Measurements from ENCODE around the gene RPS26. TPM values are rescaled to one million over a fixed set of nuclear protein-coding genes. Genes with fewer than 3 reads are reported as not detected.

Gene RPS26
- total and polyA plus RNA-seq, 9 of the 15 experiments (the other 6 are each of a cell fraction or from before 2014, with no cell fraction given), result 70.2 to 1,589 (median 852) TPM

DNA sequence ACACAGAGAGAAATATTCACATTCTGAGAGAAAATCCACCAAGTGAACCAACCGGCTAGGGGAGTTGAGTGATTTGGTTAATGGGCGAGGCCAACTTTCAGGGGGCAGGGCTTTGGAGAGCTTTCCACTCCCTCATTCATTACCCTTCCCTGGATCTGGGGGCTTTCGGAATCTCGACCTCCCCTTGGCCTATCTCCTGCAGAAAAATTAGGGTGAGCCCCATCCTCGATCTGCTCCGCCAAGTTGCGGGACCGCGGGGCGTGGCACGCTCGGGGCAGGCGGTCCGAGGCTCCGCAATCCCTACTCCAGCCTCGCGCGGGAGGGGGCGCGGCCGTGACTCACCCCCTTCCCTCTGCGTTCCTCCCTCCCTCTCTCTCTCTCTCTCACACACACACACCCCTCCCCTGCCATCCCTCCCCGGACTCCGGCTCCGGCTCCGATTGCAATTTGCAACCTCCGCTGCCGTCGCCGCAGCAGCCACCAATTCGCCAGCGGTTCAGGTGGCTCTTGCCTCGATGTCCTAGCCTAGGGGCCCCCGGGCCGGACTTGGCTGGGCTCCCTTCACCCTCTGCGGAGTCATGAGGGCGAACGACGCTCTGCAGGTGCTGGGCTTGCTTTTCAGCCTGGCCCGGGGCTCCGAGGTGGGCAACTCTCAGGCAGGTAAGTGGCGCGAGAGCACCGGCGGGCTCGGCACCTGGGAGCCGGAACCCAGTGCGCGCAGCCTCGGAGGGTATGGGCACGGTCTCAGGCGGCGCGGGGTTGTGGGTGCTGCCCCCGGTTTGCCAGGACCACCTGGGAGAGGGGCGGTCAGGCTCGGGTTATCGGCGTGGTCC is 38.2 kb downstream of the RPS26 start, which contains the start of gene ERBB3 (continued):
- no peak for TF ChIP-seq ARID3A (IDR thresholded peaks at IDR 0.05; ENCODE audit: borderline replicate concordance, low read depth, low read length)
- TF ChIP-seq HDAC6 (IDR thresholded peaks at IDR 0.05; ENCODE audit: low read depth, low read length), result no peak
- TF ChIP-seq, protein P1, sequence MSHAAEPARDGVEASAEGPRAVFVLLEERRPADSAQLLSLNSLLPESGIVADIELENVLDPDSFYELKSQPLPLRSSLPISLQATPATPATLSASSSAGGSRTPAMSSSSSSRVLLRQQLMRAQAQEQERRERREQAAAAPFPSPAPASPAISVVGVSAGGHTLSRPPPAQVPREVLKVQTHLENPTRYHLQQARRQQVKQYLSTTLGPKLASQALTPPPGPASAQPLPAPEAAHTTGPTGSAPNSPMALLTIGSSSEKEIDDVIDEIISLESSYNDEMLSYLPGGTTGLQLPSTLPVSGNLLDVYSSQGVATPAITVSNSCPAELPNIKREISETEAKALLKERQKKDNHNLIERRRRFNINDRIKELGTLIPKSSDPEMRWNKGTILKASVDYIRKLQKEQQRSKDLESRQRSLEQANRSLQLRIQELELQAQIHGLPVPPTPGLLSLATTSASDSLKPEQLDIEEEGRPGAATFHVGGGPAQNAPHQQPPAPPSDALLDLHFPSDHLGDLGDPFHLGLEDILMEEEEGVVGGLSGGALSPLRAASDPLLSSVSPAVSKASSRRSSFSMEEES (CRISPR knock-in tag; IDR thresholded peaks at IDR 0.05), result no peak
- TF ChIP-seq ZNF232 (CRISPR knock-in tag; IDR thresholded peaks at IDR 0.05), result 0 out of 2 replicates have a peak, but pooled peaks have one; percentile 73
- TF ChIP-seq GTF2A2 (tag; IDR thresholded peaks at IDR 0.05), result no peak
- no peak for TF ChIP-seq MECOM (CRISPR knock-in tag; IDR thresholded peaks at IDR 0.05)
- TF ChIP-seq ZNF263 (CRISPR knock-in tag; IDR thresholded peaks at IDR 0.05; ENCODE audit: borderline replicate concordance), result no peak; the same call in none of the 2 replicates
- TF ChIP-seq TFAP4 (CRISPR knock-in tag; IDR thresholded peaks at IDR 0.05; ENCODE audit: borderline replicate concordance), result peak; percentile 80; the same call in 1 of the 2 replicates
- TF ChIP-seq JUNB (CRISPR knock-in tag; conservative IDR thresholded peaks at IDR 0.05), result peak; percentile 70; the same call in 1 of the 2 replicates
- peak; percentile 82; the same call in 1 of the 2 replicates for TF ChIP-seq ZSCAN29 (IDR thresholded peaks at IDR 0.05)
- TF ChIP-seq RCOR1 (IDR thresholded peaks at IDR 0.05; ENCODE audit: borderline replicate concordance in 1 of 2, low read depth in 2 of 2, low read length in 2 of 2), result peak in 1 of 2 experiments; percentile 74; a peak in 2 of 4 replicates
- TF ChIP-seq MTA3 (IDR thresholded peaks at IDR 0.05; ENCODE audit: borderline replicate concordance), result peak; percentile 53; the same call in 1 of the 2 replicates
- TF ChIP-seq ZNF274 (IDR thresholded peaks at IDR 0.05; ENCODE audit: borderline replicate concordance, low read depth, low read length), result no peak
- TF ChIP-seq, protein P2, sequence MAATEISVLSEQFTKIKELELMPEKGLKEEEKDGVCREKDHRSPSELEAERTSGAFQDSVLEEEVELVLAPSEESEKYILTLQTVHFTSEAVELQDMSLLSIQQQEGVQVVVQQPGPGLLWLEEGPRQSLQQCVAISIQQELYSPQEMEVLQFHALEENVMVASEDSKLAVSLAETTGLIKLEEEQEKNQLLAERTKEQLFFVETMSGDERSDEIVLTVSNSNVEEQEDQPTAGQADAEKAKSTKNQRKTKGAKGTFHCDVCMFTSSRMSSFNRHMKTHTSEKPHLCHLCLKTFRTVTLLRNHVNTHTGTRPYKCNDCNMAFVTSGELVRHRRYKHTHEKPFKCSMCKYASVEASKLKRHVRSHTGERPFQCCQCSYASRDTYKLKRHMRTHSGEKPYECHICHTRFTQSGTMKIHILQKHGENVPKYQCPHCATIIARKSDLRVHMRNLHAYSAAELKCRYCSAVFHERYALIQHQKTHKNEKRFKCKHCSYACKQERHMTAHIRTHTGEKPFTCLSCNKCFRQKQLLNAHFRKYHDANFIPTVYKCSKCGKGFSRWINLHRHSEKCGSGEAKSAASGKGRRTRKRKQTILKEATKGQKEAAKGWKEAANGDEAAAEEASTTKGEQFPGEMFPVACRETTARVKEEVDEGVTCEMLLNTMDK (IDR thresholded peaks at IDR 0.05; ENCODE audit: borderline replicate concordance, insufficient read depth, low read depth, low read length, poor library complexity, severe bottlenecking), result no peak
